Activated CD4-positive, CD25-positive, alpha-beta regulatory T cell treated with anti-CD3 and anti-CD28 coated beads, Interleukin-2, amount 50 U/mL, for 16 hours (primary cell): Measurements from ENCODE around the gene CCDC106.

Experiments used
- DNase-seq: peaks from one replicate; pipeline ENCODE4 v3.0.0-alpha.2; 2020; ENCODE audit warnings: low read depth, low spot score

Gene CCDC106

DNA sequence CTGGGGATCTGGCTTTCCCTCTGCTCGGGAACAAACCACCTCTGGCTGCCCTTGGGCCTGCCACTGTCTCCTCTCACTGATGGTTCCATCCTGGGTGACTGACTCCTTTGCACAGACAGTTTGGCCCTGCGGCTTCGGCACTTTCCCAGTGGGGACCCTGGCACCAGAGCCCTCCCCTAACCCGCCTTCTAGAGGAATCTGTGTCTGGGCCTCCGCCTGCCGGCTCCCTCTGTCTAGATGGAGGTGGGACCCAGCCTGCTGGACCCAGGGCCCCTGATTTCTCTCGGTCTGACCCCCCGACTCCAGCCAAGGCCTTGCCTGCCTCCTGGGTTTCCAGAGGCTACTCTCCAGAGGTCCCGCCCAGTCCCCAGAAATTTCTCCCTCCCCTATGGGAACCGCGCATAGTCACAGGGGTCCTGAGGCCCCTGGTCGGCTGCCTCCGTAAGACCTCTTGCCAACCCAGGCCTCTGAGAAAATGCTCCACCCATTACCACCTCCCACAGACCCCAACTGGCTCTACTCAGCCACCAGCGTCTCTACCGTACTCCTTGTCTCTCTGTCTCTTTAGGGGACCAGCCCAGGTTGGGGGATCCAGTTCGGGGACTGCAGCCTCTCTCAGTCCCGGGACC lies 2.7 kb downstream of the CCDC106 start:
- DNase-seq, result no peak

- no peak for DNase-seq
Measured at GRCh38 chr19:55651236-55651635, 3.2 kb downstream of the CCDC106 start.

- no peak for DNase-seq
Measured at GRCh38 chr19:55652311-55653128, 4.5 kb downstream of the CCDC106 start.

DNA sequence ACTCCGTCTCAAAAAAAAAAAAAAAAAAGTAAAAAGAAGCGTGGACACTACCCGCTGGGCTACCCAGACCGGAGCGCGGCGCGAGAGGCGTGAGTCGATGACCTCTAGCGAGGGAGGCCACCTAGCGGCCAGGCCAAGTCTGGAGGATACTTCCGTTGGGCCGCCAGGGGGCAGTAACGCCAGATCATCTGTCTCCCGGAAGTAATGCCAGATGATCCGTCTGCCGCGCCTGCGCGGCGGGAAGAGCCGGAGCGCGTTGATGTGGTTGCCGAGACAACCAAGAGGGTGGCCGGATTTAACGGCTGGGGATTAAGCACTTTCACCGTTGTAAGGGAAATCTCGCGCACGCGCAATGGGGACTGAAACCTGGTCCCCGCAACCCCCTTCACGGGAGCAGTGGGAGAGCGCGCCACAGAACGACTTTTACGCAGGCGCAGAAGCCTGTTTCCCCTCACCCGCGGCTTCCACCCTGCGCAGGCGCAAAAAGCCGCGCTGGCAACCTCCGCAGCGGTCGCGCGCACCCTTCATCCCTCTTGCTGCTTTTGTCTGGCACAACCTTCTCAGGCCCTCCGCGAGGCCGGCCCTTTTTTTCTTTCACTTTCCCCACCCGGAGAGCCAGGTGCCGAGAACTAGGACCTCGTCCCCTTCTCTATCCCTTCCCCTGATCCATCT lies 5.8 kb downstream of the CCDC106 start:
- peak; percentile 99 for DNase-seq

- DNase-seq, result peak; percentile 97
Measured at GRCh38 chr19:55654323-55654867, 6.4 kb downstream of the CCDC106 start.

DNA sequence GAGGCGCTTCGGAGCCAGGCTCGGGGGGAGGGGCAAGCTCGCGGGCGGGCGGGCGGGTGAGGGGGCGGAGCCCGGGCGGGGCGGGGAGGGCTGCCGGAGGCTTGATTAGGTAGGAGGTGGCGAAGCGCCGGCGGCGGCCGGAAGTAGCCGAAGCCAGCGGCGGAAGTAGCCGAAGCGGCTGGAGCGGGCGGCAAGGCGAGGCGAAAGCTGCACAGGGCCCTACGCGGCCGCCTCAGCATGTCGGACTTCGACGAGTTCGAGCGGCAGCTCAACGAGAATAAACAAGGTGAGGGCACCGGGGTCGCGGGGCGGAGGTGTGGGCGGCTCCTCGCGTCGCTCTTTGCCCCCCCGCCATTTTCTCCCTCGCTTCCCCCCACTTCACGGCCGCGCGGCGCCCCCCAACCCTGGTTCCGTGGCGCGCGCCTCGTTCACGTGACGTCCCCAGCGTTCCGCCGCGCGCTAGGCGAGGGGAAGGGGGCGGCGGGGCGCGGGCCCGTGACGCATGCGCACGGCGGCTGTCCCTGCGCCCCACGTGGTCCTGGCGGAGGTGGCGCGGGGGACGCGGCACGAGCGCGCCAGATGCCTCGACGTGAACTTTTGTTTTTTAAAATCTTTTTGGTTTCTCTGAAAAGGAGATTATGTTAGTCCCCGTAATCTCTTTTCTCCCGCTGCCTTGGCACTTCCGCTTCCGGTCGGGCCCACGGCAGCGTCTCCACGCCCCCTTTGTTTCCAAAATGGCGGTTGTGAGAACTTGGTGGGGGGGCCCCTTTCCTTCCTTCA lies 7.0 kb downstream of the CCDC106 start, which contains the start of gene U2AF2:
Gene U2AF2, plus strand, starts transcription at position 168 of the 780 bp plus-strand sequence. Its CDS starts 70 bp downstream, at position 238.
- peak; percentile 90 for DNase-seq

GRCh38 chr19:55655648-55656040 lies 7.6 kb downstream of the CCDC106 start:
- no peak for DNase-seq

GRCh38 chr19:55656552-55656951 lies 8.5 kb downstream of the CCDC106 start:
- DNase-seq, result no peak

DNA sequence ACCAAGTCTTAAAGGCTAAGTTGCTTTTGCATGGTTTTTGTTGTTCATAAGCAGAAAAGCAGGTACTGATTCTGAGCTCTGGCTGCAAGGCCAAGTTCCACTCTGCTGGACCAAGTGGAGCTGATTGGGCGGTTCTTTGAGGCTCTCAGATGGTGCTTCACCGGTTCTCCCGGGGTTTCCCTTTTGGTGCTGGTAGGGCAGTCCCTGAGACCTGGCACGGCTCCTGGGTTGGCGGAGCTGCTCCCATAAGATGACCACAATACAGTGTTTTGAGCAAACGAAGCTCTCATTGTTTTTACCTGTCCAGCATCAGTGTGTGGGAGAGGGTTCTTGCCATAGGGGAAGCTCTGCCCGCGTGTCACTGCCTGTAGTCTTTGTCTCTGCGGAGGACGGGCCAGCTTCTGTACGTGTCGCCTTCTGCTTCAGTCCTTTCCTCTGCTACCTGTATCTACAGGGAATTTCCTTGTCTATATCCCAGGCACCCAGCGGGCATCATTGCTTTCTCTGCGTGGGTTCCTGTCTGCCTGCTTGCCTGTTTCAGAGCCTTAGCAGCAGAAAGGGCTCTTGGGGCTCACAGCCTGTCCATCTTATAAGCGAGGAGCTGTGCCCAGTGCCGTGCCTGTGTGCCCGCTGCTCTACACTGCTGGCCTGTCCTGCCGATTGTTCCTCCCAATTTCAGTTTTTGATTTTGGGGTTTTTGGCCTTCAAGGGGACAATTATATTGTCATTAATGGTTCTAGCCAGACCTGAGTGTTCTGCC lies 9.2 kb downstream of the CCDC106 start:
- DNase-seq, result no peak

GRCh38 chr19:55658846-55659459 lies 10.9 kb downstream of the CCDC106 start:
- no peak for DNase-seq

- DNase-seq, result no peak
Measured at GRCh38 chr19:55659822-55660221, 11.8 kb downstream of the CCDC106 start.

DNA sequence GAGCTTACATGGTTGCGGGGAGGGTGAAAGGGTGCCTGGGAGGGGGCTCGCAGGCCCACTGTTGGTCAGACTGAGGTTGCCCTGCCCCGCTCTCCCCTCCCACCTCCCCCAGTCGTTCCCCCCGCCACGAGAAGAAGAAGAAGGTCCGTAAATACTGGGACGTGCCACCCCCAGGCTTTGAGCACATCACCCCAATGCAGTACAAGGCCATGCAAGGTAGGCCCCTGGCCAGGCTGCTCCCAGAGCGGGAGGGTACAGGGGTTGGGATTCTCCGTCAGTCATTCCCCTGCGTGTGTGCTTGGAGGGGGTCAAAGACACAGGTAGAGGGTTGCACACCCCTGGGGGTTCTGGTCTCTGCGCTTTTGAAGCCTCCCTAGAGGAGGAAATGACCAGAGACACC lies 12.4 kb downstream of the CCDC106 start:
- DNase-seq, result no peak

DNA sequence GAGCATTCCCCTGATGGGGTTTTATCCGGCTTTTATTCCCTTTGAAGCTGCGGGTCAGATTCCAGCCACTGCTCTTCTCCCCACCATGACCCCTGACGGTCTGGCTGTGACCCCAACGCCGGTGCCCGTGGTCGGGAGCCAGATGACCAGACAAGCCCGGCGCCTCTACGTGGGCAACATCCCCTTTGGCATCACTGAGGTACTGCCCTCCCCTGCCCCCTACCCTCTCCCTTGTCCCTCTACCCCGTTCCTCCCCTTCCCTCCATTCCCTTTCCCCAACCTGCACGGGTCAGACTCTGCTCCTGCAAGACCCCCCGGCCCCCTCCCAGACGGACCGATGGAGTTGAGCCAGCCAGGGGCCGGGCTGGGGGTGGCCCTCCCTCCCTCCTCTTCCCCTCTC lies 13.0 kb downstream of the CCDC106 start:
- no peak for DNase-seq

GRCh38 chr19:55661826-55662225 lies 13.8 kb downstream of the CCDC106 start:
- no peak for DNase-seq

GRCh38 chr19:55663846-55664536 lies 16.0 kb downstream of the CCDC106 start:
- no peak for DNase-seq

- DNase-seq, result no peak
Measured at GRCh38 chr19:55666343-55667005, 18.5 kb downstream of the CCDC106 start.

- no peak for DNase-seq
Measured at GRCh38 chr19:55667006-55667381, 19.0 kb downstream of the CCDC106 start.

- DNase-seq, result no peak
Measured at GRCh38 chr19:55667511-55667910, 19.5 kb downstream of the CCDC106 start.

GRCh38 chr19:55667958-55668357 lies 19.9 kb downstream of the CCDC106 start:
- no peak for DNase-seq
